ENCODE measurements around the gene PPRC1. TPM values are rescaled to one million over a fixed set of nuclear protein-coding genes. Genes with fewer than 3 reads are reported as not detected.

PPRC1 gene
- total RNA-seq, 4 donors from 2014 or later, result 11.7 to 27.5 (median 16.6) TPM

DNA sequence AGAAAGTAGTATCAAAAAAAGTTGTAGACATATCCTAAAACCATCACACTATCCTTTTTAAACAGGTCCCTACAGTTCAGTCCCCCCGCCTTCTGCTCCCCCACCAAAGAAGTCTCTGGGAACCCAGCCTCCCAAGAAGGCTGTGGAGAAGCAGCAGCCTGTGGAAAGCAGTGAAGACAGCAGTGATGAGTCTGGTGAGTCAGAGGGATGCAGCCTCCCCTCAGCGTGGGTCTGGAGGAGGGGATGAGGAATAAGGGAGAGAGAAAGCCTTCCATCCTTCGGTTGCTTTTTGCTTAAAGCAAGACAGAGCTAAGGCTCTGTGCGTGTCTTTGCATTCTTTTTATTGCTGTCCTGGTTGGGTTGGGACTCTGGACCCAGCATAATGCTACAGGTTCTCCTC, 27.0 kb downstream of the PPRC1 start:
- 91 to 97% methylated on average over 4 of the region's 4 CpGs for WGBS, 2 donors
- DNase-seq, result no peak
- no peak overlapping the region for H3K4me3 ChIP-seq (replicated peaks in 1 of 3)
- no peak for TF ChIP-seq POLR2A (IDR thresholded peaks at IDR 0.05)
- TF ChIP-seq, protein P1, sequence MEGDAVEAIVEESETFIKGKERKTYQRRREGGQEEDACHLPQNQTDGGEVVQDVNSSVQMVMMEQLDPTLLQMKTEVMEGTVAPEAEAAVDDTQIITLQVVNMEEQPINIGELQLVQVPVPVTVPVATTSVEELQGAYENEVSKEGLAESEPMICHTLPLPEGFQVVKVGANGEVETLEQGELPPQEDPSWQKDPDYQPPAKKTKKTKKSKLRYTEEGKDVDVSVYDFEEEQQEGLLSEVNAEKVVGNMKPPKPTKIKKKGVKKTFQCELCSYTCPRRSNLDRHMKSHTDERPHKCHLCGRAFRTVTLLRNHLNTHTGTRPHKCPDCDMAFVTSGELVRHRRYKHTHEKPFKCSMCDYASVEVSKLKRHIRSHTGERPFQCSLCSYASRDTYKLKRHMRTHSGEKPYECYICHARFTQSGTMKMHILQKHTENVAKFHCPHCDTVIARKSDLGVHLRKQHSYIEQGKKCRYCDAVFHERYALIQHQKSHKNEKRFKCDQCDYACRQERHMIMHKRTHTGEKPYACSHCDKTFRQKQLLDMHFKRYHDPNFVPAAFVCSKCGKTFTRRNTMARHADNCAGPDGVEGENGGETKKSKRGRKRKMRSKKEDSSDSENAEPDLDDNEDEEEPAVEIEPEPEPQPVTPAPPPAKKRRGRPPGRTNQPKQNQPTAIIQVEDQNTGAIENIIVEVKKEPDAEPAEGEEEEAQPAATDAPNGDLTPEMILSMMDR (IDR thresholded peaks at IDR 0.05), result no peak
- no peak overlapping the region for H3K27ac ChIP-seq
- H3K4me1 ChIP-seq, result peaks cover 14% of the 10 kb centered on the region in 2 donors
- no peaks in the 10 kb centered on the region for H3K27me3 ChIP-seq
- peaks cover 57 to 60% of the 10 kb centered on the region in 2 donors for H3K36me3 ChIP-seq
- H3K9me3 ChIP-seq, result no peaks in the 10 kb centered on the region
- intact Hi-C loops (cut with DNase I), result loop anchor here (10.0 kb wide), 1 partner anchor 345 kb away; the partner anchor contains the start of genes ACTR1A and SUFU

DNA sequence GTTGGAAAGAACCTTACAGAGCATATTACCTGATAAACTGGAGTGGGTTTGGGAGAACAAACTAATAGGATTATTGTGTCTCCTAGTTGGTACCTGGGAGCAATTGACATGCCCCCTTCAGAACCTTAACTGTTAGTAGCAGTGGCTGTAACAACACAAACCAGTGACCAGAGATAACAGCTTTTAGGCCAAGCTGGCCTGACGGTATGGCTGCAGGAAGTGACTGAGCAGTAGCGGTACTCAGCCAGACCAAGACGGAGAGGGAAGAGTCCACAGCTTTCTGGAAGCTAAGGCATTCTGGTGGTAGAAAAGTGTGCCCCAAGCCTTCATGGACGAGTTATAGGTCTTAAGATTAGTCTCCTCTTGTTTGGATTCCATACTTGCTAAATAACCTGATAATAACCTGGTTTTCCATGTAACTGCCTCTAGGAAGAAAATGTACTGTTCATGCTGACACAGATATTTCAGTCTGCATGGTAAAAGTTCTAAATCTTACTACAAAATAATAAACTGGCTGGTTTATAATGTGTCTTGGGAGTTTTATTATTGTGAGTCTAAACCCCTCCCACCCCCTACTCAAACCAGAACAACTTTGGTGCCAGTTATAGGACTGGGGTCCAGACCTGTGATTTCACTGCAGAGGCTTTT, 30.6 kb downstream of the PPRC1 start:
- H3K4me3 ChIP-seq (replicated peaks in 1 of 3), result no peak overlapping the region
- H3K36me3 ChIP-seq, result peaks cover 42 to 50% of the 10 kb centered on the region in 2 donors
- H3K4me1 ChIP-seq, result no peaks in the 10 kb centered on the region
- TF ChIP-seq, protein P1 (IDR thresholded peaks at IDR 0.05), result no peak
- no peak for TF ChIP-seq POLR2A (IDR thresholded peaks at IDR 0.05)
- WGBS, 2 donors, result 77 to 78% methylated on average over 4 of the region's 4 CpGs
- intact Hi-C loops (cut with DNase I), result no loop called here
- no peak overlapping the region for H3K27ac ChIP-seq
- H3K27me3 ChIP-seq, result no peaks in the 10 kb centered on the region
- DNase-seq, result no peak
- H3K9me3 ChIP-seq, result no peaks in the 10 kb centered on the region

DNA sequence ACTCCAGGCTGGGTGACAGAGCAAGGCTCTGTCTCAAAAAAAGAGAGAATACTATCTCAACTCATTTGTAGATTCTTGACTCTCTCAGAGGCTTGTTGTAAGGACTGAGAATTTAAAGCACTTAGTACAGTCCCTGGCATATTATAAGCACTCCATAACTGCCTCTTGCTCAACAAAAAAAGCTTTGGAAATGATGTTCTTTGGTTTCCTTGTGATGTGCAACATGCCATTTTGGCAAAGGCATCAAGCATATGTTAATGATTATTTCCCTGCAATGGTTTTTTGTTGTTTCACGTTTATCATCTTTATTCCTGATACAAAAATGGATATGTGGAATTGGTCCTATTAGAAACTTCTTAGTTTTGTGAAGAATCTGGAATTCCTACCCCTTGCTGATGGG, 35.0 kb downstream of the PPRC1 start:
- Histone ChIP-seq H3K27ac (no peak overlapping the region), H3K4me3 (replicated peaks in 1 of 3) (no peak overlapping the region), H3K36me3 (peaks cover 0 to 10% of the 10 kb centered on the region in 2 donors), H3K27me3 (no peaks in the 10 kb centered on the region), H3K9me3 (no peaks in the 10 kb centered on the region), H3K4me1 (peaks cover 0 to 2% of the 10 kb centered on the region in 2 donors)
- DNase-seq, result no peak
- WGBS, 2 donors, result 47 to 70% methylated on average over 1 of the region's 1 CpG
- no peak for TF ChIP-seq POLR2A (IDR thresholded peaks at IDR 0.05)
- TF ChIP-seq, protein P1 (IDR thresholded peaks at IDR 0.05), result no peak
- intact Hi-C loops (cut with DNase I), result no loop called here

DNA sequence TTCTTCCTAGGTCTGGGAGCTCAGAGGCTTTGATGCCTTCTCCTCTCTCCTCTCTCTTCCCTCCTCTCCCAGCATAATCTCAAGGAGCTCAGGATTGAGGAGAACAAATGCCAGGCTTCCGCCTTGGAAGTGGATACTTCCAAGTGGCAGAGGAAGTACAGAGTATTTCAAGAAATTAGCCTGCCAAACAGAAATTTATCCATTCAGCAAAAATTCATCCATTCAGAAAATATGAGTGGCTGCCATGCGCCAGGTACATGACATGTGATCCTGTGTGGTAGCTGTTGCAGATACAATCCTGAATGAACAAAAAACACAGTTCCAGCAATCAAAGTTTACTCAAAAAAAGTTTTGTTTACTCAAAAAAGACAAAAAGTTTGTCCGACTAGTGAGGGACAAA, 37.8 kb downstream of the PPRC1 start:
- Histone ChIP-seq H3K4me3 (replicated peaks in 1 of 3) (no peak overlapping the region), H3K9me3 (no peaks in the 10 kb centered on the region), H3K36me3 (no peaks in the 10 kb centered on the region), H3K27ac (no peak overlapping the region), H3K4me1 (peaks cover 0 to 2% of the 10 kb centered on the region in 2 donors), H3K27me3 (no peaks in the 10 kb centered on the region)
- intact Hi-C loops (cut with DNase I), result no loop called here
- no peak for DNase-seq
- WGBS, 2 donors, result 59 to 91% methylated on average over 3 of the region's 3 CpGs
- TF ChIP-seq, protein P1 (IDR thresholded peaks at IDR 0.05), result no peak
- no peak for TF ChIP-seq POLR2A (IDR thresholded peaks at IDR 0.05)

DNA sequence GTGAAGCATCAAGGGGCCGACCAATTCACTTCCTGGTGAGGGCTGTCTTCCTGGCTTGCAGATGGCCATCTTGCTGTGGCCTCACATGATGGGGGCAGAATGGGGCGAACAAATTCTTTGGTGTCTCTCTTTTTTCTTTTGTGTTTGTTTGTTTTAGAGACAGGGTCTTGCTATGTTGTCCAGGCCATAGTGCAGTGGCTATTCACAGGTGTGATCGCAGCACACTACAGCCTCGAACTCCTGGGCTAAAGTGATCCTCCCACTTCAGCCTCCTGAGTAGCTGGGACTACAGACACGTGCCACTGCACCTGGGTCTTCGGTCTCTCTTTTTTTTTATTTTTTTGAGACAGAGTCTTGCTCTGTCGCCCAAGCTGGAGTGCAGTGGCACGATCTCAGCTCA, 39.4 kb downstream of the PPRC1 start:
- no peaks in the 10 kb centered on the region for H3K9me3 ChIP-seq
- no peaks in the 10 kb centered on the region for H3K36me3 ChIP-seq
- H3K4me3 ChIP-seq (replicated peaks in 1 of 3), result no peak overlapping the region
- WGBS, 2 donors, result 83 to 87% methylated on average over 8 of the region's 8 CpGs
- TF ChIP-seq, protein P1 (IDR thresholded peaks at IDR 0.05), result no peak
- TF ChIP-seq POLR2A (IDR thresholded peaks at IDR 0.05), result no peak
- no peak overlapping the region for H3K27ac ChIP-seq
- intact Hi-C loops (cut with DNase I), result no loop called here
- H3K4me1 ChIP-seq, result peaks cover 0 to 2% of the 10 kb centered on the region in 2 donors
- no peak for DNase-seq
- no peaks in the 10 kb centered on the region for H3K27me3 ChIP-seq
